AG10803 (cell line): ENCODE results near the gene IMP3.

Source experiments
- DNase-seq: peaks from one replicate; pipeline ENCODE4 v3.0.0; 2010; ENCODE audit warnings: low read depth
- H3K4me3 ChIP-seq: 2 replicates; pipeline ENCODE4 v1.5.1; 2011; ENCODE audit warnings: mild to moderate bottlenecking, low read length, control low read depth
- TF ChIP-seq, protein P1 (sequence below): conservative IDR thresholded peaks from 2 replicates; pipeline ENCODE4 v1.5.1; 2011; ENCODE audit warnings: mild to moderate bottlenecking, low read length, control low read depth, inconsistent platforms

Gene IMP3

DNA sequence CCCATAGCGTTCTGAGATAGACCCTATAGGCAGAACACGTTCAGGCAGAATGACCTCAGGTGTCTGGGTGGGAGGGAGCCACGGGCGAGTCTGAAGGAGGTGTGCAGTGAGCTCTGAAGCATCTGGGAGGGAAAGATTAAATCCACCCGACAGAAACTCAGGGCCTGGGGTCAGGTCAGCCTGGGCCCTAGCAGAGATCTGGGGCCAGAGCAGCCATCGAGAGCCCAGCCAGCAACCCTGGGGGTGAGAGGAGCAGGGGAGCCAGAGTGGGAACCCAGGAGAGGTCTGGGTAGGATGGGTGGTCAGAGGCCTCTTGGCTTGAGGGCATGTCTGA lies 29.8 kb upstream of the IMP3 start:
- DNase-seq = no peak
- TF ChIP-seq, protein P1, sequence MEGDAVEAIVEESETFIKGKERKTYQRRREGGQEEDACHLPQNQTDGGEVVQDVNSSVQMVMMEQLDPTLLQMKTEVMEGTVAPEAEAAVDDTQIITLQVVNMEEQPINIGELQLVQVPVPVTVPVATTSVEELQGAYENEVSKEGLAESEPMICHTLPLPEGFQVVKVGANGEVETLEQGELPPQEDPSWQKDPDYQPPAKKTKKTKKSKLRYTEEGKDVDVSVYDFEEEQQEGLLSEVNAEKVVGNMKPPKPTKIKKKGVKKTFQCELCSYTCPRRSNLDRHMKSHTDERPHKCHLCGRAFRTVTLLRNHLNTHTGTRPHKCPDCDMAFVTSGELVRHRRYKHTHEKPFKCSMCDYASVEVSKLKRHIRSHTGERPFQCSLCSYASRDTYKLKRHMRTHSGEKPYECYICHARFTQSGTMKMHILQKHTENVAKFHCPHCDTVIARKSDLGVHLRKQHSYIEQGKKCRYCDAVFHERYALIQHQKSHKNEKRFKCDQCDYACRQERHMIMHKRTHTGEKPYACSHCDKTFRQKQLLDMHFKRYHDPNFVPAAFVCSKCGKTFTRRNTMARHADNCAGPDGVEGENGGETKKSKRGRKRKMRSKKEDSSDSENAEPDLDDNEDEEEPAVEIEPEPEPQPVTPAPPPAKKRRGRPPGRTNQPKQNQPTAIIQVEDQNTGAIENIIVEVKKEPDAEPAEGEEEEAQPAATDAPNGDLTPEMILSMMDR = no peak
- H3K4me3 ChIP-seq = no peak overlapping the region

DNA sequence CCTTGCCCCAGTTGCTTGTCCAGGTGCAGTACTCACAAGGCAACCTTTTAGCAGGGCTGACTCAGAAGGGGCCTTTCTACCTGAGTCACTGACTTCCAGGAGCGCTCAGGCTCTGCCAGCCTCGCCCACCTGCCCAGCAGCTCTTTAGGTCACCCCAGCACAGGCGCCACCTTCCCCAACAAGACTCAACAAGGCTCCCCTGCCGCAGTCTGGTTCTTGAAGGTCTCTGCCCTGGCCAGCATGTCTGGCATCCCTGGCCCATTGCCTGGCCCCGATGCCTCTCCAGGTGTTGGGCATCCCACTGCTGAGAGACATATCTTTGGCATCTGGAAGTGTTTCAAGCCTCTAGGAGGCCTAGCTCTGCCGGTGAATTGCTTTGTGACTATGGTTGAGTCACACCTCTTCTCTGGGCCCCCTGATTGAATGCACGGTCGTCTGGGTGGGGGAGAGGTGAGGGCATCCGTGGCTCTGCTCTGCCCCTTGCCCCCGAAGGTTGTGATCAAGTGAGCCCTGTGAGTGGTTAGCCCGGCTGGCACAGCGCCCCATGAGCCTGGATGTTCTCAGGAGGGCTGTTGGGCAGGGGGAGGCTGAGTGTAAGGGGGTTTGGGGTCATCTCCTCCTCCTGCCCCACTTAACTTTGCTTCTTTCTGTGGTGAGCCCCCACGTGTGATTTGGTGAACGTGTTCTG lies 29.3 kb upstream of the IMP3 start:
- TF ChIP-seq, protein P1 = no peak
- DNase-seq = peak; percentile 30
- H3K4me3 ChIP-seq = no peak overlapping the region

DNA sequence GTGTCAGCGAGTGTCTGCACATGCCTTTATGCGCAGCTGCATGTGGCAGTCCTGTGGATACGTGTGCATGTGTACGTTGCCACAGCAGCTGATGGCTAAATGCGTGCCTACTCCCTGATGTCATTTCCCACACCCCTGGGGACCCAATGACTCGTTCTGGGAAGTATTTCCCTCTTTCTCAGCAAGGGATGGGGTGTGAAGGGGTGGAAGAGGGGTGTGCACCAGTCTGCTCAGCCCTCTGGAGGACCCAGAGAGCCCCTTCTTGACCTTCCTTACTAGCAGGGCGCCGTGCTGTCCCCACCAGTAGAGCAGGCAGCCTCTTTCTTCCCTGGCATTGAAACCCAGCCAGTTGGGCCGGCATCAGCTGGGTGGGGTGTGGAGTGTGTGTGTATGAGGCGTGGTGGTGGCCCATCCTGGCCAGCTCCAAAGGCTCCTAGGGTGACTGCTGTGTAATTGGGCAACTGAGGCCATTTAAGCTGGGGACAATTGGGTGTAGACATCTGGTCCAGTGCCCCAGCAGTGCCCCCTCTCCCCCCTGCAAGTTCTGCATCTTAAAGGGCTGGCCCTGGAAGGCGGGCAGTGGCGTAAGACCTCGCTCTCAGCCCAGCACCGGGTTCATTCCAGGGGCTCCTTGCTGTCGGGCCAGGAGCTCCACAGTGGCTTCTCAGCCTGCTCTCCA lies 26.9 kb upstream of the IMP3 start:
- no peak overlapping the region for H3K4me3 ChIP-seq
- DNase-seq = peak; percentile 100
- TF ChIP-seq, protein P1 = peak; percentile 9; the same call in 1 of the 2 replicates

DNA sequence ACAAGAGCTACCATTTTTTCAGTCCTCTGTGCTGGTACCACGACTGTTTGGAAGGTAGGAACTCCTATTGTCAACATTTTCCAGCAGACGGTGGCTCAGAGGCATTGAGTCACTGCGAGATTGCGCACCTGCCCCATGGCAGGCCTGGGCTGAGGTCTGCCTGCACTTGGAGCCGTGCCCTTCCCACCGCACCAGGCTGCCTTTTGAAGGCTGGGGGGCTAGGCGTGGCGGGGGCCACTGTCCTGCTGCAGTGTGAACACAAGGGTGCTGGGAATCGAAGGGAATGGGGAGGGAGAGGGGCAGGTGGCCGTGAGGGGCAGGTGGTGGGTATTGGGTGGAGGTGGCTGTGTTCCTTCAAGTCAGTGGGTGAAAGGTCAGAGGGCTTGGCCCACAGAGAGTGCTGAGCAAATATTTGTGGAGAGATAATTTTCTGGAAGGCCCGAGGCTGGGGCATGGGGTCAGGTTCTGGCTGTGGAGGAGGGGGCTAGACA lies 24.0 kb upstream of the IMP3 start:
- TF ChIP-seq, protein P1 = no peak
- DNase-seq = no peak
- H3K4me3 ChIP-seq = no peak overlapping the region

DNA sequence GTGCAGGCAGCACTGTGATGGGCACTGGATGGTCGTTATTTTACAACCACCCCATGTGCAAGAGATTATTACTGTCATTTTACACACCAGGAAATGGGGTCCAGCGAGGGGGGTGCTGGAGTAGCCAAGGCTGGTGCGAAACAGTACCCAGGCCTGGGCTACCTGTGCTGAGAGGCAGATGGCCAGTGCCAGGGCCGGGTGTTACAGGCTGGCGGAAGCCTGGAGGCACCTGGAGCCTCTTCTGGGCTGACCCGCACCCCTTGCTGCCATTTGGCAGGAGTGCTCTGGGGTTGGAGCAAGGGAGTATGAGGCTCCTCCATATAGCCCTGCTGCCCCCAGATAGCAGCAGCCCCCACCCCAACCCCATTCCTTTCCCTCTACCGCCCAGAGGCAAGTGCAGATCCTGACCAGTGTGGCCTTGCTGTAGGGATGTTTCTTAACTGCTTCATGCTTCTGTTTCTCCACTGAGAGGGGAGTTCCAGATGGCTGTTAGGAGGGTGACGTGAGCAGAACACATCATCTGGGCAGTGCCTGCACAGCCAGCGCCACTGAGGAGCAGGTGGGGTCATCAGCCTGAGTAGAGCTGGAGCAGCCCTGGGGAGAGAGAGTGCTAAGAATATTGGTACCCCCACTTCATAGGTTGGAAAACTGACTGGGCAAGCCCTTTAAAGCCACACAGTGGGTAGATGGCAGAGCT lies 22.9 kb upstream of the IMP3 start:
- no peak overlapping the region for H3K4me3 ChIP-seq
- peak; percentile 55 for DNase-seq
- TF ChIP-seq, protein P1 = no peak

DNA sequence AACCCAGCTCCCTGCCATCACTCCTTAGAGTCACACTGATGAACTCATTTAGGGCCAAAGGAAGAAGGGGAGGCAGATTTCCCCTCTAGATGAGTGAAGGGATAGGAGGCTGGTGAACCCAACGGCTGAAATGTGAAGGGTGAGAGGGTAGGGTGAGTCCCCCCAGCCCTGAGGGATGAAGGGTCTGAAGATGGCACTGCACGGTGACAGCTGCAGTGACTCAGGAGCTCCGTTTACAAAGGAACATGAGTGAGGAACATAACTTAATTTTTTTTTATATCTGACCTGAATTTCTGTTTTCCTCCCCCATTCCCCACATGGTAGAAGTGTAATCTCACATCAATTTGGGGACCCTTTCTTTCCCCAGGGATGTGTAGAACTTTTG lies 21.7 kb upstream of the IMP3 start:
- TF ChIP-seq, protein P1 = no peak
- no peak for DNase-seq
- H3K4me3 ChIP-seq = peak overlapping the region; percentile 36
